Activated CD4-positive, alpha-beta memory T cell treated with anti-CD3 and anti-CD28 coated beads for 36 hours (primary cell): ENCODE measurements around the gene INTS11. TPM values are rescaled to one million over a fixed set of nuclear protein-coding genes. Genes with fewer than 3 reads are reported as not detected.

ENCODE experiments used
- CTCF ChIA-PET: fragments of 350-600 bp; sonication (Branson Sonifier 250); formaldehyde crosslinking; loops from one replicate; lab custom pipeline; 2021; ENCODE audit warnings: antibody characterized with exemption, inconsistent platforms; lab: Charles Lee
- POLR2A ChIA-PET: fragments of 350-600 bp; sonication (Branson Sonifier 250); formaldehyde crosslinking; loops from one replicate; lab custom pipeline; 2021; ENCODE audit warnings: antibody characterized with exemption; lab: Charles Lee
- DNase-seq: peaks from one replicate; pipeline ENCODE4 v3.0.0-alpha.2; 2020
- H3K27ac Mint-ChIP-seq: one replicate; pipeline ENCODE4 v1.8.0; 2021; ENCODE audit warnings: mixed read lengths
- H3K27me3 Mint-ChIP-seq: one replicate; pipeline ENCODE4 v1.8.0; 2021; ENCODE audit warnings: mixed read lengths
- H3K36me3 Mint-ChIP-seq: one replicate; pipeline ENCODE4 v1.8.0; 2021; ENCODE audit warnings: mixed read lengths
- H3K4me1 Mint-ChIP-seq: one replicate; pipeline ENCODE4 v1.8.0; 2021; ENCODE audit warnings: low read depth, mixed read lengths
- H3K4me3 Mint-ChIP-seq: one replicate; pipeline ENCODE4 v1.8.0; 2021; ENCODE audit warnings: mild to moderate bottlenecking, mixed read lengths
- H3K9me3 Mint-ChIP-seq: one replicate; pipeline ENCODE4 v1.8.0; 2021; ENCODE audit warnings: mixed read lengths
- intact Hi-C: fragments of 100-400 bp; cut with micrococcal nuclease; formaldehyde crosslinking; loops from one replicate; pipeline ENCODE4 v1.15.1; 2023
- total RNA-seq, 2 experiments: library from RNA; stranded (reverse); gene quantifications; one replicate each; pipeline ENCODE4 v1.2.3, GENCODE V29; 2021

INTS11 gene
- total RNA-seq, 2 experiments from 2014 or later, result 107 to 120 TPM

DNA sequence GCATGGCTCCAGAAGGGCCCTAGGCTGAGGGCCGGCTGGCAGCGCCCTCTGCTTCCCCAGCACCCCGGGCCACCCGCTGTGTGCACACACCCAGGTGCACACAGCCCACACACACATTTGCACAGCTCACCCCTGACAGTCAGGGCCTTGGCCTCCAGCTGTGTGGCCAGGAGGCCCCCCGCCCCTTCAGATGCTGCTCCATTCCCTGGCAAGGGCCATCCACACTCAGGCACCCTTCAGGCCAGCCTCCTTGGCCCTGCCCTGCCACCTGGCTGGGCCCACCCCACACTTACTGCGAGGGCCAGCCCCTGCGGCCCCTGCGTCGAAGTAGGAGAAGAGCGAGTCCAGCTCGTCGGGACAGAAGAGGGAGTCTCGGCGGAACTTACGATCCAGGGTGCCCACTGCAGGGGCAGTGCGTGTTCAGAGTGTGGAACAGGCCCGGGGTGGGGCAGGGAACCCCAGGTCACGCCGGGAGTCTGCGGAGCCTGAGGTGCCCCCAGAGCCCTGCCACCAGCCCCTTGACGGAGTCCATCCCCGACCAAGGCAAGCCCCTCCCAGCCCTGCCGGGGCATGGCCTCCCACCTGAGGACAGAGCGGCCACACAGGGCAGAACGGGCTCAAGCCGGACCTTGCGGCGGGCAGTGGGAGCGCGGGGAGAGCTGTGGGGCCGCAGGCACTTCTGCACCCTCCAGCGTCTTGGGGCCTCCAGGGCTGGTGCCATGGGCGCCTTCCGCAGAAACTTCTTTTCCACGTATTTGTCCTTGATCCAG is 29.1 kb downstream of the INTS11 start:
- CTCF ChIA-PET, result no interaction called here
- intact Hi-C loops, result no loop called here
- no peak for DNase-seq
- no peak overlapping the region for H3K4me3 Mint-ChIP-seq
- no peaks in the 10 kb centered on the region for H3K9me3 Mint-ChIP-seq
- no peak overlapping the region for H3K27ac Mint-ChIP-seq
- H3K27me3 Mint-ChIP-seq, result no peaks in the 10 kb centered on the region
- POLR2A ChIA-PET, result interaction anchor here (0.6 to 0.7 kb wide), 2 partner anchors 19 to 26 kb away, joined by 3 read pairs; no protein-coding TSS in a partner anchor
- H3K4me1 Mint-ChIP-seq, result peaks cover 4% of the 10 kb centered on the region
- no peaks in the 10 kb centered on the region for H3K36me3 Mint-ChIP-seq

- Mint-ChIP-seq H3K36me3 (no peaks in the 10 kb centered on the region), H3K4me3 (no peak overlapping the region), H3K4me1 (peaks cover 4% of the 10 kb centered on the region), H3K27ac (no peak overlapping the region), H3K9me3 (no peaks in the 10 kb centered on the region), H3K27me3 (no peaks in the 10 kb centered on the region)
- intact Hi-C loops, result no loop called here
- CTCF ChIA-PET, result no interaction called here
- POLR2A ChIA-PET, result interaction anchor here (0.7 kb wide), 1 partner anchor 20 kb away, joined by 3 read pairs; no protein-coding TSS in a partner anchor
- no peak for DNase-seq
These were observed 30.1 kb downstream of the INTS11 start for GRCh38 chr1:1294250-1294890.

- intact Hi-C loops, result no loop called here
- Mint-ChIP-seq H3K9me3 (no peaks in the 10 kb centered on the region), H3K27ac (no peak overlapping the region), H3K27me3 (no peaks in the 10 kb centered on the region), H3K4me1 (peaks cover 4% of the 10 kb centered on the region), H3K36me3 (no peaks in the 10 kb centered on the region), H3K4me3 (no peak overlapping the region)
- DNase-seq, result no peak
- CTCF ChIA-PET, result no interaction called here
- POLR2A ChIA-PET, result no interaction called here
These were observed 30.9 kb downstream of the INTS11 start for GRCh38 chr1:1293263-1294249.

- no peaks in the 10 kb centered on the region for H3K9me3 Mint-ChIP-seq
- H3K27me3 Mint-ChIP-seq, result no peaks in the 10 kb centered on the region
- POLR2A ChIA-PET, result no interaction called here
- no peak overlapping the region for H3K27ac Mint-ChIP-seq
- intact Hi-C loops, result no loop called here
- no peaks in the 10 kb centered on the region for H3K36me3 Mint-ChIP-seq
- peaks cover 4% of the 10 kb centered on the region for H3K4me1 Mint-ChIP-seq
- DNase-seq, result no peak
- CTCF ChIA-PET, result interaction anchor here (1.8 kb wide), 1 partner anchor 175 kb away, joined by 13 read pairs; no protein-coding TSS in a partner anchor
- no peak overlapping the region for H3K4me3 Mint-ChIP-seq
These were observed 31.6 kb downstream of the INTS11 start for GRCh38 chr1:1292851-1293250.

- Mint-ChIP-seq H3K27me3 (no peaks in the 10 kb centered on the region), H3K27ac (no peak overlapping the region), H3K4me1 (peaks cover 4% of the 10 kb centered on the region), H3K4me3 (no peak overlapping the region), H3K36me3 (no peaks in the 10 kb centered on the region), H3K9me3 (no peaks in the 10 kb centered on the region)
- POLR2A ChIA-PET, result no interaction called here
- no peak for DNase-seq
- intact Hi-C loops, result no loop called here
- CTCF ChIA-PET, result interaction anchor here (1.1 to 2.8 kb wide), 6 partner anchors 83 to 259 kb away, joined by 5 to 74 read pairs (median 6); partner anchors contain the start of gene AURKAIP1
These were observed 32.0 kb downstream of the INTS11 start for GRCh38 chr1:1292442-1292779.

DNA sequence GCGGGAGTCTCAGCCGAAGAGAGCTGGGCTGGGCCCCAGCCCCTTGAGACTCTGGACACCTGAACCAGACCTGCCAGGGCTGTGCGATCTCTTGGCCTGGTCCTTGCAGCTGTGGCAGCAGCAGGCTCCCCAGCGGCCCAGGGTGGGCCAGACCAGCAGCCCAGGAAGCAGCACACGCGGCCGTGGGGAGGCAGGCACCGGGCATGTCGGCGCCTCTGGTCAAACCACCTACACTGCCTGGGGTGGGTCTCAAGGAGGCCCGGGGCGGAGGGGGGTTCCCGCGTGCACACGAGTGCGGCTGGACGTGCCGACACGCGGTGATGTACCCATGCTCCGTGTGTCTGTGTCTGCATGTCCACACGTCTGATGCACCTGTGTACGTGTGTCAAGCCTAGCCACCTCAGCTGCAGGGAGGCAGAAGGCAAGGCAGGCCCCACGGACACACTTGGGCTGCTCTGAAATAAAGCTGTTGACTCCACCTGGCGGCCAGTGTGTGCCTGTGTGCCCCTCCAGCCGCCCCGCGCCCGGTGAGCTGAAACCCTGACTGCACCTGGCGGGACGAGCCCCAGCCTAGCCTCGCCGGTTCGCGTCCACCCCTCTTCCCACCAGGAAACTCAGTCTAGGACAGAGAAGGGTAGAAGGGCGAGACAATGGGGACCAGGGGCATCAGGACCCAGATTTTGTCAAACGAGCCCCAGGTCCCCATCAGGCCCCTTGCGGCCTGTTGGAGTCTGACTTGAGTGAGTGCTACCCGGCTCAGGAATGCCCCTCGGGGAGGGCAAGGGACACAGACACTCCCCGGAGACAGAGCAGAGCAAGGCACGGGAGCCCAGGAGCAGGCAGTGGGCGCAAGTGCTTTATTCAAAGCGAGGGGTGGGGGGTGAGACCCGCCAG is 32.7 kb downstream of the INTS11 start:
- Mint-ChIP-seq H3K9me3 (no peaks in the 10 kb centered on the region), H3K27me3 (no peaks in the 10 kb centered on the region), H3K36me3 (no peaks in the 10 kb centered on the region), H3K27ac (no peak overlapping the region), H3K4me1 (peaks cover 4% of the 10 kb centered on the region), H3K4me3 (no peak overlapping the region)
- POLR2A ChIA-PET, result no interaction called here
- DNase-seq, result peak; percentile 75
- intact Hi-C loops, result loop anchor here (2.0 kb wide), 1 partner anchor 169 kb away; no protein-coding TSS in a partner anchor
- CTCF ChIA-PET, result interaction anchor here (1.0 to 2.8 kb wide), 7 partner anchors 81 to 259 kb away, joined by 3 to 74 read pairs (median 6); partner anchors contain the start of gene AURKAIP1

DNA sequence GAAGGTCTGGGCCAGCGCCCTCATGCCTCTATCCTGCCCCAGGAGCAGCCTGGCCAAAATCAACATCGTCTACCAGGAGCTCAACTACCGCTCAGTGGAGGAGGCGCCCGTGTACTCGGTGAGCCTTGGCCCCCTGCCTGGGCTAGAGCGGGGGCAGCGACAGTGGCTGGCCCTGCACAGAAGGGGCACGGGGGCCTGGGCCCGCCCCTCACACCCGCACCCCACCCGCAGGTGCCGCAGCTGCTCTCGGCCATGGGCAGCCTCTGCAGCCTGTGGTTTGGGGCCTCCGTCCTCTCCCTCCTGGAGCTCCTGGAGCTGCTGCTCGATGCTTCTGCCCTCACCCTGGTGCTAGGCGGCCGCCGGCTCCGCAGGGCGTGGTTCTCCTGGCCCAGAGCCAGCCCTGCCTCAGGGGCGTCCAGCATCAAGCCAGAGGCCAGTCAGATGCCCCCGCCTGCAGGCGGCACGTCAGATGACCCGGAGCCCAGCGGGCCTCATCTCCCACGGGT is 33.4 kb downstream of the INTS11 start:
- Mint-ChIP-seq H3K4me1 (peaks cover 4% of the 10 kb centered on the region), H3K27ac (no peak overlapping the region), H3K36me3 (no peaks in the 10 kb centered on the region), H3K27me3 (no peaks in the 10 kb centered on the region), H3K9me3 (no peaks in the 10 kb centered on the region), H3K4me3 (no peak overlapping the region)
- intact Hi-C loops, result loop anchor here (2.0 kb wide), 1 partner anchor 168 kb away; no protein-coding TSS in a partner anchor
- ChIA-PET POLR2A (no interaction called here), CTCF (interaction anchor here (1.0 to 2.8 kb wide), 10 partner anchors 81 to 305 kb away, joined by 3 to 74 read pairs (median 6); partner anchors contain the start of gene AURKAIP1)
- DNase-seq, result no peak

- Mint-ChIP-seq H3K36me3 (no peaks in the 10 kb centered on the region), H3K4me3 (no peak overlapping the region), H3K9me3 (no peaks in the 10 kb centered on the region), H3K4me1 (peaks cover 4% of the 10 kb centered on the region), H3K27me3 (no peaks in the 10 kb centered on the region), H3K27ac (no peak overlapping the region)
- ChIA-PET CTCF (interaction anchor here (0.9 to 2.8 kb wide), 8 partner anchors 15 to 308 kb away, joined by 3 to 74 read pairs (median 4); partner anchors contain the start of genes AURKAIP1 and PERM1), POLR2A (no interaction called here)
- intact Hi-C loops, result loop anchor here (2.0 kb wide), 1 partner anchor 167 kb away; no protein-coding TSS in a partner anchor
- DNase-seq, result peak; percentile 71
These were observed 34.2 kb downstream of the INTS11 start for GRCh38 chr1:1290238-1290731.

GRCh38 chr1:1287288-1288110 is 37.0 kb downstream of the INTS11 start:
- intact Hi-C loops, result no loop called here
- CTCF ChIA-PET, result interaction anchor here (3.1 kb wide), 1 partner anchor 165 kb away, joined by 9 read pairs; no protein-coding TSS in a partner anchor
- H3K27ac Mint-ChIP-seq, result no peak overlapping the region

More at GRCh38 chr1:1287288-1288110, 37.0 kb downstream of the INTS11 start:
- POLR2A ChIA-PET, result no interaction called here
- H3K4me1 Mint-ChIP-seq, result peaks cover 6% of the 10 kb centered on the region
- H3K27me3 Mint-ChIP-seq, result no peaks in the 10 kb centered on the region
- no peak for DNase-seq
- no peaks in the 10 kb centered on the region for H3K36me3 Mint-ChIP-seq
- no peaks in the 10 kb centered on the region for H3K9me3 Mint-ChIP-seq
- H3K4me3 Mint-ChIP-seq, result no peak overlapping the region
